GM23338 (cell line): ENCODE measurements around the gene AHDC1. TPM values are rescaled to one million over a fixed set of nuclear protein-coding genes. Genes with fewer than 3 reads are reported as not detected.

Experiments
- ATAC-seq: fragments of 200-7000 bp; cut with Tn5 transposase; 3 replicates; pipeline ENCODE4 v1.9.1; 2020
- DNase-seq: peaks from one replicate; pipeline ENCODE4 v3.0.0-alpha.2; 2015; ENCODE audit warnings: low spot score
- H2AFZ ChIP-seq: fragments of 200-600 bp; sonication (generic); 2 replicates; pipeline ENCODE4 v1.8.0; 2016; ENCODE audit warnings: antibody characterized with exemption, mild to moderate bottlenecking, moderate library complexity
- H3F3A ChIP-seq: fragments of 200-600 bp; sonication (generic); replicated peaks from 2 replicates; pipeline ENCODE4 v1.8.0; 2017; ENCODE audit warnings: antibody characterized with exemption, mixed run types, low read depth
- H3K27ac ChIP-seq: fragments of 200-600 bp; sonication (generic); 2 replicates; pipeline ENCODE4 v1.6.1; 2016; ENCODE audit warnings: low read depth
- H3K27me3 ChIP-seq: fragments of 200-600 bp; sonication (generic); 2 replicates; pipeline ENCODE4 v1.8.0; 2016; ENCODE audit warnings: mild to moderate bottlenecking, mixed run types, moderate library complexity; ENCODE audit not compliant: insufficient read depth
- H3K36me3 ChIP-seq: fragments of 200-600 bp; sonication (generic); 2 replicates; pipeline ENCODE4 v1.8.0; 2016; ENCODE audit warnings: mild to moderate bottlenecking; ENCODE audit not compliant: insufficient read depth
- H3K4me1 ChIP-seq: fragments of 200-600 bp; sonication (generic); 2 replicates; pipeline ENCODE4 v1.8.0; 2016; ENCODE audit warnings: mild to moderate bottlenecking, moderate library complexity; ENCODE audit not compliant: insufficient read depth
- H3K4me2 ChIP-seq: fragments of 200-600 bp; sonication (generic); 2 replicates; pipeline ENCODE4 v1.7.1; 2017; ENCODE audit warnings: mixed run types
- H3K4me3 ChIP-seq: fragments of 200-600 bp; sonication (generic); 2 replicates; pipeline ENCODE4 v1.6.1; 2016; ENCODE audit warnings: mixed run types
- H3K79me2 ChIP-seq: fragments of 200-600 bp; sonication (generic); replicated peaks from 2 replicates; pipeline ENCODE4 v1.8.0; 2017; ENCODE audit warnings: mild to moderate bottlenecking; ENCODE audit not compliant: insufficient read depth
- H3K9me2 ChIP-seq: fragments of 200-600 bp; sonication (generic); 2 replicates; pipeline ENCODE4 v1.8.0; 2017; ENCODE audit not compliant: insufficient read depth
- H4K20me1 ChIP-seq: fragments of 200-600 bp; sonication (generic); replicated peaks from 2 replicates; pipeline ENCODE4 v1.8.0; 2017; ENCODE audit warnings: mild to moderate bottlenecking; ENCODE audit not compliant: insufficient read depth
- H3K27ac Mint-ChIP-seq: 2 replicates; pipeline ENCODE4 v1.8.0; 2020; ENCODE audit warnings: inconsistent platforms, mild to moderate bottlenecking, moderate library complexity, mixed read lengths
- H3K27me3 Mint-ChIP-seq: 3 replicates; pipeline ENCODE4 v1.8.0; 2022; ENCODE audit warnings: low read depth, mild to moderate bottlenecking, moderate library complexity, mixed read lengths, inconsistent platforms; ENCODE audit not compliant: insufficient read depth, poor library complexity
- H3K36me3 Mint-ChIP-seq: 3 replicates; pipeline ENCODE4 v1.8.0; 2021; ENCODE audit warnings: low read depth, mild to moderate bottlenecking, inconsistent platforms, moderate library complexity, mixed read lengths
- H3K4me1 Mint-ChIP-seq: 3 replicates; pipeline ENCODE4 v1.8.0; 2020; ENCODE audit warnings: mild to moderate bottlenecking, inconsistent platforms, mixed read lengths
- H3K4me3 Mint-ChIP-seq: 3 replicates; pipeline ENCODE4 v1.8.0; 2021; ENCODE audit warnings: moderate library complexity, mild to moderate bottlenecking, inconsistent platforms, mixed read lengths
- H3K9me3 Mint-ChIP-seq: 3 replicates; pipeline ENCODE4 v1.8.0; 2020; ENCODE audit warnings: moderate library complexity, mild to moderate bottlenecking, inconsistent platforms, mixed read lengths
- CREB1 ChIP-seq: fragments of 250-450 bp; sonication (Bioruptor Pico); IDR thresholded peaks from 2 replicates; pipeline ENCODE4 v1.5.0; 2020; ENCODE audit warnings: low read depth, mild to moderate bottlenecking, moderate library complexity
- EZH2 ChIP-seq: fragments of 200-600 bp; sonication (generic); IDR thresholded peaks from one replicate; pipeline ENCODE4 v1.8.0; 2017; ENCODE audit warnings: antibody characterized with exemption, mild to moderate bottlenecking, low read depth; ENCODE audit not compliant: unreplicated experiment
- EZH2phosphoT487 ChIP-seq: fragments of 200-600 bp; sonication (generic); IDR thresholded peaks from one replicate; pipeline ENCODE4 v1.8.1; 2018; ENCODE audit warnings: antibody characterized with exemption; ENCODE audit not compliant: unreplicated experiment
- JUNB ChIP-seq: IDR thresholded peaks from one replicate; pipeline ENCODE4 v1.6.1; 2016; ENCODE audit warnings: antibody characterized with exemption; ENCODE audit not compliant: unreplicated experiment
- NANOG ChIP-seq: IDR thresholded peaks from 2 replicates; pipeline ENCODE4 v1.6.1; 2016; ENCODE audit warnings: antibody characterized with exemption, borderline replicate concordance
- POLR2AphosphoS5 ChIP-seq: IDR thresholded peaks from 2 replicates; pipeline ENCODE4 v1.6.1; 2016; ENCODE audit warnings: antibody characterized with exemption, low read depth
- STAT1 ChIP-seq: IDR thresholded peaks from one replicate; pipeline ENCODE4 v1.6.1; 2016; ENCODE audit warnings: antibody characterized with exemption; ENCODE audit not compliant: unreplicated experiment
- ZNF114 ChIP-seq: fragments of 250-450 bp; sonication (Bioruptor Pico); IDR thresholded peaks from 2 replicates; pipeline ENCODE4 v1.5.0; 2020; ENCODE audit warnings: mild to moderate bottlenecking, moderate library complexity
- ZNF331 ChIP-seq: fragments of 250-450 bp; sonication (Bioruptor Pico); IDR thresholded peaks from 2 replicates; pipeline ENCODE4 v1.5.0; 2020; ENCODE audit warnings: low read depth, mild to moderate bottlenecking, moderate library complexity
- polyA plus RNA-seq: library from polyadenylated mRNA; unstranded; fragments of >200 nt; fragmentation: Nextera tagmentation; extraction: Ambion mirVana; gene quantifications from 2 replicates; pipeline ENCODE4 v1.2.1, GENCODE V29; 2016
- total RNA-seq: library from RNA; depleted of rRNA; stranded (reverse); fragments of >200 nt; shearing (Covaris generic); gene quantifications from 2 replicates; pipeline ENCODE4 v1.2.3, GENCODE V29; 2014
- TF ChIP-seq, protein P1 (sequence below): fragments of 250-450 bp; sonication (Bioruptor Pico); IDR thresholded peaks from 2 replicates; pipeline ENCODE4 v1.5.0; 2020; ENCODE audit warnings: mild to moderate bottlenecking, moderate library complexity
- TF ChIP-seq, protein P2 (sequence below): IDR thresholded peaks from 2 replicates; pipeline ENCODE4 v1.6.1; 2016; ENCODE audit warnings: antibody characterized with exemption
- TF ChIP-seq, protein P3 (sequence below): IDR thresholded peaks from one replicate; pipeline ENCODE4 v1.6.1; 2018; ENCODE audit warnings: antibody characterized with exemption; ENCODE audit not compliant: unreplicated experiment
- TF ChIP-seq, protein P4 (sequence below), 2 experiments: fragments of 200-600 bp in 1 of 2; sonication (generic) in 1 of 2; conservative IDR thresholded peaks; 2 replicates each; pipeline versions ENCODE4 v1.5.1 to v1.6.1; 2016 to 2017; ENCODE audit warnings: antibody characterized with exemption in 2 of 2, low read depth in 2 of 2, mild to moderate bottlenecking in 2 of 2, moderate library complexity in 1 of 2

AHDC1 gene
- total and polyA plus RNA-seq, 2 experiments from 2014 or later: 8.3 to 22.2 TPM

DNA sequence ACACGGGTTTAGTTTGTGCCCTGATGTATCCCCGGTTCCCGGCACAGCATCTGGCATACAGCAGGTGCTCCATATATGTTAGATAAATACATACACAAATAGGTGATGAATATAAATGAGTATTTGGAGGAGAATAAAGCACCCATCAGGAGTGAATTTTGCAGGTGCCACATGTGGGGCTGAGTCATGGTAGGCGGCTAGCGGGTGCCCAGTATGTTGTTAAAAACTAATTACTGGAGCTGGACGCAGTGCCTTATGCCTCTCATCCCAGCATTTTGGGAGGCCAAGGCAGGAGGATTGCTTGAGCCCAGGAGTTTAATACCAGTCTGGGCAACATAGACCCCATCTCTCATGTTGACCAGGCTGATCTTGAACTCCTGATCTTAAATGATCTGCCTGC, 97.2 kb downstream of the AHDC1 start:
- Histone ChIP-seq H3K27me3 (no peaks in the 10 kb centered on the region), H3K4me2 (no peak overlapping the region), H3F3A (peaks cover 3% of the 10 kb centered on the region), H3K27ac (no peak overlapping the region), H3K9me2 (no peaks in the 10 kb centered on the region), H2AFZ (no peak overlapping the region), H3K4me1 (peaks cover 17% of the 10 kb centered on the region), H3K36me3 (no peaks in the 10 kb centered on the region), H3K4me3 (no peak overlapping the region), H4K20me1 (no peaks in the 10 kb centered on the region), H3K79me2 (no peaks in the 10 kb centered on the region)
- DNase-seq: no peak
- Mint-ChIP-seq H3K9me3 (no peaks in the 10 kb centered on the region; the same call in 2 of the 3 replicates), H3K27ac (no peak overlapping the region), H3K27me3 (peaks cover 15% of the 10 kb centered on the region), H3K4me3 (no peak overlapping the region), H3K4me1 (peaks cover 23% of the 10 kb centered on the region), H3K36me3 (no peaks in the 10 kb centered on the region)
- ATAC-seq: no peak
- no peak for TF ChIP-seq ZNF331 (CRISPR knock-in tag)
- TF ChIP-seq JUNB: no peak
- TF ChIP-seq, protein P1, sequence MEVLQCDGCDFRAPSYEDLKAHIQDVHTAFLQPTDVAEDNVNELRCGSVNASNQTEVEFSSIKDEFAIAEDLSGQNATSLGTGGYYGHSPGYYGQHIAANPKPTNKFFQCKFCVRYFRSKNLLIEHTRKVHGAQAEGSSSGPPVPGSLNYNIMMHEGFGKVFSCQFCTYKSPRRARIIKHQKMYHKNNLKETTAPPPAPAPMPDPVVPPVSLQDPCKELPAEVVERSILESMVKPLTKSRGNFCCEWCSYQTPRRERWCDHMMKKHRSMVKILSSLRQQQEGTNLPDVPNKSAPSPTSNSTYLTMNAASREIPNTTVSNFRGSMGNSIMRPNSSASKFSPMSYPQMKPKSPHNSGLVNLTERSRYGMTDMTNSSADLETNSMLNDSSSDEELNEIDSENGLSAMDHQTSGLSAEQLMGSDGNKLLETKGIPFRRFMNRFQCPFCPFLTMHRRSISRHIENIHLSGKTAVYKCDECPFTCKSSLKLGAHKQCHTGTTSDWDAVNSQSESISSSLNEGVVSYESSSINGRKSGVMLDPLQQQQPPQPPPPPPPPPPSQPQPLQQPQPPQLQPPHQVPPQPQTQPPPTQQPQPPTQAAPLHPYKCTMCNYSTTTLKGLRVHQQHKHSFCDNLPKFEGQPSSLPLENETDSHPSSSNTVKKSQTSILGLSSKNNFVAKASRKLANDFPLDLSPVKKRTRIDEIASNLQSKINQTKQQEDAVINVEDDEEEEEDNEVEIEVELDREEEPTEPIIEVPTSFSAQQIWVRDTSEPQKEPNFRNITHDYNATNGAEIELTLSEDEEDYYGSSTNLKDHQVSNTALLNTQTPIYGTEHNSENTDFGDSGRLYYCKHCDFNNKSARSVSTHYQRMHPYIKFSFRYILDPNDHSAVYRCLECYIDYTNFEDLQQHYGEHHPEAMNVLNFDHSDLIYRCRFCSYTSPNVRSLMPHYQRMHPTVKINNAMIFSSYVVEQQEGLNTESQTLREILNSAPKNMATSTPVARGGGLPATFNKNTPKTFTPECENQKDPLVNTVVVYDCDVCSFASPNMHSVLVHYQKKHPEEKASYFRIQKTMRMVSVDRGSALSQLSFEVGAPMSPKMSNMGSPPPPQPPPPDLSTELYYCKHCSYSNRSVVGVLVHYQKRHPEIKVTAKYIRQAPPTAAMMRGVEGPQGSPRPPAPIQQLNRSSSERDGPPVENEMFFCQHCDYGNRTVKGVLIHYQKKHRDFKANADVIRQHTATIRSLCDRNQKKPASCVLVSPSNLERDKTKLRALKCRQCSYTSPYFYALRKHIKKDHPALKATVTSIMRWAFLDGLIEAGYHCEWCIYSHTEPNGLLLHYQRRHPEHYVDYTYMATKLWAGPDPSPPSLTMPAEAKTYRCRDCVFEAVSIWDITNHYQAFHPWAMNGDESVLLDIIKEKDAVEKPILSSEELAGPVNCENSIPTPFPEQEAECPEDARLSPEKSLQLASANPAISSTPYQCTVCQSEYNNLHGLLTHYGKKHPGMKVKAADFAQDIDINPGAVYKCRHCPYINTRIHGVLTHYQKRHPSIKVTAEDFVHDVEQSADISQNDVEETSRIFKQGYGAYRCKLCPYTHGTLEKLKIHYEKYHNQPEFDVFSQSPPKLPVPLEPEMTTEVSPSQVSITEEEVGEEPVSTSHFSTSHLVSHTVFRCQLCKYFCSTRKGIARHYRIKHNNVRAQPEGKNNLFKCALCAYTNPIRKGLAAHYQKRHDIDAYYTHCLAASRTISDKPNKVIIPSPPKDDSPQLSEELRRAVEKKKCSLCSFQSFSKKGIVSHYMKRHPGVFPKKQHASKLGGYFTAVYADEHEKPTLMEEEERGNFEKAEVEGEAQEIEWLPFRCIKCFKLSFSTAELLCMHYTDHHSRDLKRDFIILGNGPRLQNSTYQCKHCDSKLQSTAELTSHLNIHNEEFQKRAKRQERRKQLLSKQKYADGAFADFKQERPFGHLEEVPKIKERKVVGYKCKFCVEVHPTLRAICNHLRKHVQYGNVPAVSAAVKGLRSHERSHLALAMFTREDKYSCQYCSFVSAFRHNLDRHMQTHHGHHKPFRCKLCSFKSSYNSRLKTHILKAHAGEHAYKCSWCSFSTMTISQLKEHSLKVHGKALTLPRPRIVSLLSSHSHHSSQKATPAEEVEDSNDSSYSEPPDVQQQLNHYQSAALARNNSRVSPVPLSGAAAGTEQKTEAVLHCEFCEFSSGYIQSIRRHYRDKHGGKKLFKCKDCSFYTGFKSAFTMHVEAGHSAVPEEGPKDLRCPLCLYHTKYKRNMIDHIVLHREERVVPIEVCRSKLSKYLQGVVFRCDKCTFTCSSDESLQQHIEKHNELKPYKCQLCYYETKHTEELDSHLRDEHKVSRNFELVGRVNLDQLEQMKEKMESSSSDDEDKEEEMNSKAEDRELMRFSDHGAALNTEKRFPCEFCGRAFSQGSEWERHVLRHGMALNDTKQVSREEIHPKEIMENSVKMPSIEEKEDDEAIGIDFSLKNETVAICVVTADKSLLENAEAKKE (CRISPR knock-in tag): no peak
- TF ChIP-seq EZH2: no peak
- no peak for TF ChIP-seq CREB1
- no peak for TF ChIP-seq NANOG
- no peak for TF ChIP-seq ZNF114
- TF ChIP-seq, protein P2, sequence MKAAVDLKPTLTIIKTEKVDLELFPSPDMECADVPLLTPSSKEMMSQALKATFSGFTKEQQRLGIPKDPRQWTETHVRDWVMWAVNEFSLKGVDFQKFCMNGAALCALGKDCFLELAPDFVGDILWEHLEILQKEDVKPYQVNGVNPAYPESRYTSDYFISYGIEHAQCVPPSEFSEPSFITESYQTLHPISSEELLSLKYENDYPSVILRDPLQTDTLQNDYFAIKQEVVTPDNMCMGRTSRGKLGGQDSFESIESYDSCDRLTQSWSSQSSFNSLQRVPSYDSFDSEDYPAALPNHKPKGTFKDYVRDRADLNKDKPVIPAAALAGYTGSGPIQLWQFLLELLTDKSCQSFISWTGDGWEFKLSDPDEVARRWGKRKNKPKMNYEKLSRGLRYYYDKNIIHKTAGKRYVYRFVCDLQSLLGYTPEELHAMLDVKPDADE: no peak
- no peak for TF ChIP-seq EZH2phosphoT487
- TF ChIP-seq, protein P3, sequence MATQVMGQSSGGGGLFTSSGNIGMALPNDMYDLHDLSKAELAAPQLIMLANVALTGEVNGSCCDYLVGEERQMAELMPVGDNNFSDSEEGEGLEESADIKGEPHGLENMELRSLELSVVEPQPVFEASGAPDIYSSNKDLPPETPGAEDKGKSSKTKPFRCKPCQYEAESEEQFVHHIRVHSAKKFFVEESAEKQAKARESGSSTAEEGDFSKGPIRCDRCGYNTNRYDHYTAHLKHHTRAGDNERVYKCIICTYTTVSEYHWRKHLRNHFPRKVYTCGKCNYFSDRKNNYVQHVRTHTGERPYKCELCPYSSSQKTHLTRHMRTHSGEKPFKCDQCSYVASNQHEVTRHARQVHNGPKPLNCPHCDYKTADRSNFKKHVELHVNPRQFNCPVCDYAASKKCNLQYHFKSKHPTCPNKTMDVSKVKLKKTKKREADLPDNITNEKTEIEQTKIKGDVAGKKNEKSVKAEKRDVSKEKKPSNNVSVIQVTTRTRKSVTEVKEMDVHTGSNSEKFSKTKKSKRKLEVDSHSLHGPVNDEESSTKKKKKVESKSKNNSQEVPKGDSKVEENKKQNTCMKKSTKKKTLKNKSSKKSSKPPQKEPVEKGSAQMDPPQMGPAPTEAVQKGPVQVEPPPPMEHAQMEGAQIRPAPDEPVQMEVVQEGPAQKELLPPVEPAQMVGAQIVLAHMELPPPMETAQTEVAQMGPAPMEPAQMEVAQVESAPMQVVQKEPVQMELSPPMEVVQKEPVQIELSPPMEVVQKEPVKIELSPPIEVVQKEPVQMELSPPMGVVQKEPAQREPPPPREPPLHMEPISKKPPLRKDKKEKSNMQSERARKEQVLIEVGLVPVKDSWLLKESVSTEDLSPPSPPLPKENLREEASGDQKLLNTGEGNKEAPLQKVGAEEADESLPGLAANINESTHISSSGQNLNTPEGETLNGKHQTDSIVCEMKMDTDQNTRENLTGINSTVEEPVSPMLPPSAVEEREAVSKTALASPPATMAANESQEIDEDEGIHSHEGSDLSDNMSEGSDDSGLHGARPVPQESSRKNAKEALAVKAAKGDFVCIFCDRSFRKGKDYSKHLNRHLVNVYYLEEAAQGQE: no peak
- TF ChIP-seq, protein P4, sequence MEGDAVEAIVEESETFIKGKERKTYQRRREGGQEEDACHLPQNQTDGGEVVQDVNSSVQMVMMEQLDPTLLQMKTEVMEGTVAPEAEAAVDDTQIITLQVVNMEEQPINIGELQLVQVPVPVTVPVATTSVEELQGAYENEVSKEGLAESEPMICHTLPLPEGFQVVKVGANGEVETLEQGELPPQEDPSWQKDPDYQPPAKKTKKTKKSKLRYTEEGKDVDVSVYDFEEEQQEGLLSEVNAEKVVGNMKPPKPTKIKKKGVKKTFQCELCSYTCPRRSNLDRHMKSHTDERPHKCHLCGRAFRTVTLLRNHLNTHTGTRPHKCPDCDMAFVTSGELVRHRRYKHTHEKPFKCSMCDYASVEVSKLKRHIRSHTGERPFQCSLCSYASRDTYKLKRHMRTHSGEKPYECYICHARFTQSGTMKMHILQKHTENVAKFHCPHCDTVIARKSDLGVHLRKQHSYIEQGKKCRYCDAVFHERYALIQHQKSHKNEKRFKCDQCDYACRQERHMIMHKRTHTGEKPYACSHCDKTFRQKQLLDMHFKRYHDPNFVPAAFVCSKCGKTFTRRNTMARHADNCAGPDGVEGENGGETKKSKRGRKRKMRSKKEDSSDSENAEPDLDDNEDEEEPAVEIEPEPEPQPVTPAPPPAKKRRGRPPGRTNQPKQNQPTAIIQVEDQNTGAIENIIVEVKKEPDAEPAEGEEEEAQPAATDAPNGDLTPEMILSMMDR (conservative IDR thresholded peaks at IDR 0.05; ENCODE audit: low read depth in 2 of 2): no peak
- TF ChIP-seq POLR2AphosphoS5: no peak
- TF ChIP-seq STAT1: no peak
